SK-N-SH (cell line): ENCODE measurements around the gene CDH13. TPM values are rescaled to one million over a fixed set of nuclear protein-coding genes. Genes with fewer than 3 reads are reported as not detected.

Source experiments
- CTCF ChIA-PET: fragments of 300-600, 350-600 bp; formaldehyde crosslinking; extraction: SDS; loops from one replicate; lab custom pipeline; 2021; lab: Yijun Ruan, JAX
- POLR2A ChIA-PET: fragments of 350-600 bp; sonication (Branson Sonifier 250); formaldehyde crosslinking; extraction: SDS; loops from one replicate; lab custom pipeline; 2020; ENCODE audit warnings: antibody characterized with exemption, inconsistent platforms; lab: Yijun Ruan, JAX
- DNase-seq: peaks from one replicate; pipeline ENCODE4 v3.0.0; 2012
- H2AFZ ChIP-seq: fragments of 200-600 bp; sonication (generic); 2 replicates; pipeline ENCODE4 v1.8.1; 2016; ENCODE audit warnings: antibody characterized with exemption, mild to moderate bottlenecking, low read depth
- H3F3A ChIP-seq: fragments of 200-600 bp; sonication (generic); replicated peaks from 2 replicates; pipeline ENCODE3; 2016; ENCODE audit warnings: antibody characterized with exemption, mild to moderate bottlenecking; ENCODE audit not compliant: insufficient read depth
- H3K27ac ChIP-seq, 2 experiments: fragments of 200-500 bp in 1 of 2; fragments of 200-600 bp in 1 of 2; sonication (Bioruptor generic) in 1 of 2; sonication (generic), shearing (Covaris generic) in 1 of 2; 2 replicates each; pipeline versions ENCODE4 v1.5.1 to v1.6.1; 2014 to 2016; ENCODE audit warnings: low read depth in 2 of 2, inconsistent platforms in 1 of 2, low read length in 1 of 2, mild to moderate bottlenecking in 1 of 2, mixed read lengths in 1 of 2
- H3K27me3 ChIP-seq: fragments of 200-600 bp; sonication (generic), shearing (Covaris generic); 2 replicates; pipeline ENCODE4 v1.6.1; 2016; ENCODE audit warnings: mixed run types; ENCODE audit not compliant: insufficient read depth
- H3K36me3 ChIP-seq, 2 experiments: fragments of 200-500 bp in 1 of 2; fragments of 200-600 bp in 1 of 2; sonication (Bioruptor generic) in 1 of 2; sonication (generic) in 1 of 2; replicated peaks in 1 of 2; 2 replicates each; pipeline versions ENCODE3 to v1.5.1; 2014 to 2016; ENCODE audit warnings: low read length in 1 of 2, mild to moderate bottlenecking in 1 of 2; ENCODE audit not compliant: insufficient read depth in 2 of 2, control insufficient read depth in 1 of 2
- H3K4me1 ChIP-seq, 2 experiments: fragments of 200-500 bp in 1 of 2; fragments of 200-600 bp in 1 of 2; sonication (Bioruptor generic) in 1 of 2; sonication (generic), shearing (Covaris generic) in 1 of 2; 2 replicates each; pipeline versions ENCODE4 v1.5.1 to v1.6.1; 2014 to 2016; ENCODE audit warnings: low read depth in 1 of 2, low read length in 1 of 2, mixed run types in 1 of 2; ENCODE audit not compliant: insufficient read depth in 2 of 2, control insufficient read depth in 1 of 2
- H3K4me2 ChIP-seq: fragments of 200-600 bp; sonication (generic), shearing (Covaris generic); 2 replicates; pipeline ENCODE4 v1.6.1; 2017; ENCODE audit warnings: mixed run types
- H3K4me3 ChIP-seq, 2 experiments: fragments of 200-500 bp in 1 of 2; fragments of 200-600 bp in 1 of 2; sonication (Bioruptor generic) in 1 of 2; sonication (generic), shearing (Covaris generic) in 1 of 2; 2 replicates each; pipeline versions ENCODE4 v1.5.1 to v1.8.1; 2014 to 2016; ENCODE audit warnings: low read depth in 2 of 2, inconsistent platforms in 1 of 2, low read length in 1 of 2, mild to moderate bottlenecking in 1 of 2, mixed read lengths in 1 of 2, moderate library complexity in 1 of 2
- H3K79me2 ChIP-seq: fragments of 200-600 bp; sonication (generic); 2 replicates; pipeline ENCODE4 v1.8.1; 2017; ENCODE audit warnings: mild to moderate bottlenecking; ENCODE audit not compliant: insufficient read depth
- H3K9ac ChIP-seq: fragments of 200-600 bp; sonication (generic); 2 replicates; pipeline ENCODE4 v1.6.1; 2017; ENCODE audit warnings: mixed run types
- H3K9me2 ChIP-seq: fragments of 200-600 bp; sonication (generic); 2 replicates; pipeline ENCODE4 v1.6.1; 2017; ENCODE audit warnings: mixed run types
- H3K9me3 ChIP-seq: fragments of 200-600 bp; sonication (generic); 2 replicates; pipeline ENCODE4 v1.6.1; 2017; ENCODE audit warnings: mixed run types, mild to moderate bottlenecking, moderate library complexity
- H4K20me1 ChIP-seq: fragments of 200-600 bp; sonication (generic); 2 replicates; pipeline ENCODE4 v1.6.1; 2017; ENCODE audit warnings: mild to moderate bottlenecking, mixed run types; ENCODE audit not compliant: insufficient read depth
- CHD2 ChIP-seq: fragments of 150-350 bp; IDR thresholded peaks from 2 replicates; pipeline ENCODE4 v1.6.1; 2018; ENCODE audit warnings: low read length; ENCODE audit not compliant: partially characterized antibody
- CTCF ChIP-seq: fragments of 200-600 bp; sonication (generic); IDR thresholded peaks from 2 replicates; pipeline ENCODE4 v1.6.1; 2017; ENCODE audit warnings: antibody characterized with exemption, mild to moderate bottlenecking, moderate library complexity
- ELF1 ChIP-seq: IDR thresholded peaks from 2 replicates; pipeline ENCODE4 v1.4.0; 2012
- EZH2phosphoT487 ChIP-seq: fragments of 200-600 bp; sonication (generic); IDR thresholded peaks from 2 replicates; pipeline ENCODE4 v1.6.1; 2017; ENCODE audit warnings: low read depth, mixed run types, mild to moderate bottlenecking, antibody characterized with exemption, moderate library complexity, borderline replicate concordance
- FOSL2 ChIP-seq: IDR thresholded peaks from 2 replicates; pipeline ENCODE4 v1.4.0; 2012; ENCODE audit warnings: low read depth, mild to moderate bottlenecking, moderate library complexity, borderline replicate concordance
- FOXM1 ChIP-seq: IDR thresholded peaks from 2 replicates; pipeline ENCODE4 v1.4.0; 2012; ENCODE audit warnings: low read depth, mild to moderate bottlenecking
- GABPA ChIP-seq: IDR thresholded peaks from 2 replicates; pipeline ENCODE4 v1.4.0; 2012; ENCODE audit warnings: low read depth, mild to moderate bottlenecking
- GATA2 ChIP-seq: sonication (generic); formaldehyde crosslinking; IDR thresholded peaks from 2 replicates; pipeline ENCODE4 v1.5.0; 2020; ENCODE audit warnings: mild to moderate bottlenecking, missing genetic modification reagents
- MEF2A ChIP-seq: IDR thresholded peaks from 2 replicates; pipeline ENCODE4 v1.4.0; 2012; ENCODE audit warnings: low read depth, borderline replicate concordance
- PBX3 ChIP-seq: IDR thresholded peaks from 2 replicates; pipeline ENCODE4; 2012
- POLR2AphosphoS5 ChIP-seq: IDR thresholded peaks from 2 replicates; pipeline ENCODE4 v1.6.1; 2012; ENCODE audit warnings: low read depth, low read length
- RXRA ChIP-seq: IDR thresholded peaks from 2 replicates; pipeline ENCODE4 v1.4.0; 2012; ENCODE audit warnings: low read depth, mild to moderate bottlenecking, borderline replicate concordance
- SIN3A ChIP-seq: IDR thresholded peaks from 2 replicates; pipeline ENCODE4 v1.6.1; 2012; ENCODE audit warnings: low read depth, mild to moderate bottlenecking, low read length, moderate library complexity, borderline replicate concordance
- TCF12 ChIP-seq: IDR thresholded peaks from 2 replicates; pipeline ENCODE4 v1.4.0; 2012
- TEAD4 ChIP-seq: IDR thresholded peaks from 2 replicates; pipeline ENCODE4 v1.4.0; 2012; ENCODE audit warnings: mild to moderate bottlenecking, borderline replicate concordance; ENCODE audit not compliant: insufficient read depth
- USF1 ChIP-seq: IDR thresholded peaks from 2 replicates; pipeline ENCODE4 v1.4.0; 2012; ENCODE audit warnings: low read depth, borderline replicate concordance
- YY1 ChIP-seq: IDR thresholded peaks from 2 replicates; pipeline ENCODE4 v1.4.0; 2012; ENCODE audit warnings: low read depth, mild to moderate bottlenecking
- WGBS: methylation state at CpG from one replicate; pipeline ENCODE4 v1.1.6; 2017; ENCODE audit warnings: low lambda C conversion rate; 5-methylcytosine and 5-hydroxymethylcytosine counted together
- polyA plus RNA-seq, 3 experiments: library from polyadenylated mRNA; depleted of rRNA; stranded (reverse); fragments of >200 nt; gene quantifications; 2 replicates each; pipeline ENCODE4 v1.2.3, GENCODE V29; 2012

The CDH13 gene
- polyA plus RNA-seq, 1 of the 3 experiments (the other 2 are of a cell fraction) = 93.0 TPM

- CTCF ChIA-PET = no interaction called here
- TF ChIP-seq USF1 (no peak), PBX3 (no peak), FOSL2 (no peak), CHD2 (no peak), SIN3A (no peak), TEAD4 (no peak), YY1 (no peak), FOXM1 (no peak), ELF1 (no peak), GATA2 (CRISPR knock-in tag) (no peak), RXRA (no peak), EZH2phosphoT487 (no peak), GABPA (no peak), CTCF (no peak), MEF2A (no peak), POLR2AphosphoS5 (no peak), TCF12 (no peak)
These were observed 1135.6 kb downstream of the CDH13 start for GRCh38 chr16:83762141-83762991.

More at GRCh38 chr16:83762141-83762991, 1135.6 kb downstream of the CDH13 start:
- Histone ChIP-seq H3K4me3 (no peak overlapping the region), H3K27me3 (no peaks in the 10 kb centered on the region), H3K9ac (no peak overlapping the region), H3K36me3 (no peaks in the 10 kb centered on the region), H3K4me2 (no peak overlapping the region), H3F3A (no peaks in the 10 kb centered on the region), H3K4me1 (no peaks in the 10 kb centered on the region), H3K27ac (no peak overlapping the region), H4K20me1 (no peaks in the 10 kb centered on the region), H3K9me3 (0 out of 2 replicates have a peak, but pooled peaks cover 7% of the 10 kb centered on the region), H3K79me2 (no peaks in the 10 kb centered on the region), H3K9me2 (no peaks in the 10 kb centered on the region), H2AFZ (no peak overlapping the region)
- WGBS = 33% methylated on average over 11 of the region's 11 CpGs
- POLR2A ChIA-PET = no interaction called here
- DNase-seq = no peak
